ENCODE results near the gene FADS6. TPM values are rescaled to one million over a fixed set of nuclear protein-coding genes. Genes with fewer than 3 reads are reported as not detected.

Gene FADS6
- total RNA-seq, 1 experiment from 2014 or later = not detected

GRCh38 chr17:74855323-74855722, 38.1 kb downstream of the FADS6 start:
- DNase-seq (ENCODE audit: low spot score) = no peak

DNA sequence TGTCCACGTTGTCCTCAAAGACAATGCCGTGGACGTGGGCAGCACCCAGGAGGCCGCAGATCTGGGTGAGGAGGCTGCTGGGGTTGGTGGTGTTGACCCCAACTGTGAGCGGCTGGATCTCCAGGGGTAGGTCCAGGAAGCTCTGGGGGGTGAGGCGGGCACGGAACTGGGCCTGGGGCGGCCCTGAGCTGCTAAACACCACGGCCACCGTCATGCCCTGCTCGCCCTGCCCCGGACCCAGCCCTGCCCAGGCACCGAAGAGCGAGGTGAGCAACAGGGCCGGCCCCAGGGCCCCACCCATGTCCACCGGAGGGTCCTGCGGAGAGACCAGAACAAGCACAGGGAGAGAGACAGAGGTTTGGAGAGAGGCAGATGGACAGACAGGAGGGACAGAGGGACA, 38.6 kb downstream of the FADS6 start:
- no peak for DNase-seq (ENCODE audit: low spot score)

GRCh38 chr17:74853669-74854068, 39.8 kb downstream of the FADS6 start:
- no peak for DNase-seq (ENCODE audit: low spot score)

DNA sequence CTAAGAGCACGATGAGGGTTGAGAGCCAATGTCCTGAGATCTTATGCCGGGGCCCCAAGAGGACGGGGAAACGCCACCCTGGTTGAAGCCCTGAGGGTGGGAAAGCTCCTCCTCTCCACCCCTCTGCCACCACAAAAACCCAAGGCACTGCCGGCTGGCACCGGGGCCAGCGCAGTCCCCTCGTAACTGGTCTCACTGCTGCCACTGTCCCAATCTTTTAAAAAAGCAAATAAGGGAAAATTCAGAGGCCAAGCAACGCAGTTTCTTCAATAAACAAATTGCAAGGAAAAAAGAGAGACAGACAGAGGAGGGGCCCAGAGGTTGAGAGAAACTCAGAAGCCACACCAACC, 40.4 kb downstream of the FADS6 start:
- DNase-seq (ENCODE audit: low spot score) = no peak

DNA sequence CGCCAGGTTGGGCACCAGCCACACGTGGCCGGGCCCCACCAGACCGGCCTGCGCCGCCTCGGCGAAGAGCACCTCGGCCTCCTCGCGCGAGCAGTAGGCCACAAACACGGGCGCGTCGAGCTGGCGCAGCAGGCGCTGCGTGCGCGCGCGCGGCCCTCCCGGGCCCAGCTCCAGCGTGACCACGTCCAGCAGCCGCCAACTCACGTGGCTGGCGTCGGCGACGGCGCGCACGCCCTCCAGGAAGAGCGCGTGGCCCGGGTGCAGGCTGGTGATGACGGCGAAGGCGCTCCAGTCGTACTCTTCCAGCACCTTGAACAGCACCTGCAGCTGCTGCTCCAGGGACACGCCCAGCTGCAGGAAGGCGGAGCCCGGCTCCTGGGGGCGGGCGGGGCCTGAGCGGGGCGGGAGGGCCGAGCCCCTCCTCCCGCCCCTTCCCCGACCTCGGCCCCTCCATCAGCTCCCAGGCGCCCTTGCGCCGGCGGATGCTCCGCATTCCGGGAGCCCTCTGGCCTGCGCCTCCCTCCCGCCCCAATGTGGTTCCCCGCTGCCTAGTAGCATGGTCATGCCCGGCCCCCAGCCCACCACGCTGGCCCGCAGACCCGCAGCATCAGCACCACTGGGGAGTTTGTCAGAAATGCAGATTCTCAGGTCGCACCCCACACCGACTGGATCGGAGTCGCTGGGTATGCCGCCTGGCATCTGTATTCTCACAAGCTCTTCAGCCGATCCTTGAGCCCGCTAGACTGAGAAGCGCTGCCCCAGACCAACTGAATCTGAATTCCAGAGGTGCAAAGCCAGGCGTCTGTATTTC, 41.0 kb downstream of the FADS6 start:
- DNase-seq (ENCODE audit: low spot score) = no peak

GRCh38 chr17:74851612-74852236, 41.7 kb downstream of the FADS6 start:
- DNase-seq (ENCODE audit: low spot score) = no peak

DNA sequence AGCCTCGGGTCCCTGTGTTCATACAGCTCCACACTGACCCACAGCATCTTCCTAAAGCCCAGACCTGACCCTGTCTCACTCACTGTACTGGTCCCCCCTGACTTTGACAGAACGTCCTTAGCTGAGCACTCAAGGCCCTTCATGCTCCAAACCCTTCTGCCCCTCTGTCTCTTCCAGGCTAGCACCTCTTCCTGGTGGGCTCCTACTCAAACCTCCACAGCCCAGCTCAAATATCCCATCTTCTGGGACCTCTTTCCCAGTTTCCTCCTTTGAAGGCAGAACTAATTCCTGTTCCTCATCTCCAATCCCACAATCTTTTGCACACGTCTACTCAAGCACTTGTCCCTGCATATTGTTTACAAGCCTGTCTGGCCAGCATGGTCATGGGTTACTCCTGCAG, 42.5 kb downstream of the FADS6 start:
- DNase-seq (ENCODE audit: low spot score) = no peak

GRCh38 chr17:74850310-74850709, 43.1 kb downstream of the FADS6 start:
- DNase-seq (ENCODE audit: low spot score) = no peak

DNA sequence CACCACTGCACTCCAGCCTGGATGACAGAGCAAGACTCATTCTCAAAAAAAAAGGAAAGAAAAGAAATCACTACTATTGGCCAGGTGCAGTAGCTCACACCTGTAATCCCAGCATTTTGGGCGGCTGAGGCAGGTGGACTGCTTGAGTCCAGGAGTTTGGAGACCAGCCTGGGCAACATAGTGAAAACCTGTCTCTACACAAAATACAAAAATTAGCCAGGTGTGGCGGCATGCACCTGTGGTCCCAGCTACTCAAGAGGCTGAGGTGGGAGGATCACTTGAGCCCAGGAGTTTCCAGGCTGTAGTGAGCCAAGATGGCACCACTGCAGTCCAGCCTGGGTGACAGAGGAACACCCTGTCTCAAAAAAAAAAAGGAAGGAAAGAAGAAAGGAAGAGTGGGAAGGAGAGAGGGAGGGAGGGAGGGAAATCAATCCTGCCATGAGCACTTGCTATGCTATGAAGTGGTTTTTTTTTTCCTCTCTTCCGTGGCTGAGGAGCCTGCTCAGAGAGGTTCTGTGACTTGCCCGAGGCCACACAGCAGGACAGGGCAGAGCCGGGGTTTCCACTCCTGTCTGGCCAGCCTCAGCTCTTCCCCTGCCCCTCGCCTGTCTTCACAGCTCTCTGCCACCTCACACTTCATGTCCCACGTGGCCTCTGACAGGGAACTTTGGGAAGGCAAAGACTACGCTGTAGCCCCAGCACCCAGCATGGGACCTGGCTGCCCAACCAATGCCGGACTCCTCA, 44.6 kb downstream of the FADS6 start:
- no peak for DNase-seq (ENCODE audit: low spot score)

- no peak for DNase-seq (ENCODE audit: low spot score)
Observed at GRCh38 chr17:74846621-74847020, 46.8 kb downstream of the FADS6 start.

- DNase-seq (ENCODE audit: low spot score) = no peak
Observed at GRCh38 chr17:74843352-74843627, 50.1 kb downstream of the FADS6 start.

DNA sequence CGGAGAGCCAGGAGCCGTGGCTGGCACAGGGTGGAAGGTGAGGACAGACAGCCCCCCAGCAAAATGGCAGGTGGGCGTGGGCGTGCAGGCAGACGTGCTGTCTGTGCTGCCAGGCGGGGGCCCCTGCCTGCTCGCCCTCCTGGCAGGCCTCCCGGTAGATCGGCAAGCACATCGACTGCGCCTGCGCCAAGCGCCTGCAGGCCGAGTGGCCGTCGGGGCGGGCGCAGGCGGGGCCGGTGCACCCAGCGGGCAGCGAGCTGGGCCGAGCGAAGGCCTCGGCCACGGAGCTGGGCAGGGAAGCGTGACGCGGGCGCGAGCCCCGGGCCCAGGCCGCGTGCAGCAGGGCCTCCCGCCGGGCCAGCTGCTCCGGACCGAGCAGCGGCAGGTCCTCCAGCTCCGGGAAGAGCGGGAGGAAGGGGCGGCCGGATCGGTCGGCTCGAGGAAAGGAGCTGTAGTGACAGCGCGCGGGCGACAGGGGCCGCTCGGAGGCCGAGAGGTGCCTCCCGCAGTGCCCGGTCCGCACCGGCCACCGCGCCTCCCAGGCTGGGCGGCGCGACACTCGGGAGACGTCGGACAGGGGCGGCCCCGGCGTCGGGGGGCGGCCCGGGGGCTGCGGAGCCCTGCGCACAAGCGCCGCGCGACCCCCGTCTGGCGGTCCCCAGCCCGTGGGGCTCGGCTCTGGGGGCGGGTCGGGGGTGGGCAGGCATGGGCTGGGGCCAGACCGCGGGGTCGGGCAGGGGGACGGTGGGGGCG, 50.7 kb downstream of the FADS6 start:
- peak; percentile 36 for DNase-seq (ENCODE audit: low spot score)

- DNase-seq (ENCODE audit: low spot score) = no peak
Observed at GRCh38 chr17:74842146-74842598, 51.3 kb downstream of the FADS6 start.

GRCh38 chr17:74840989-74841666, 52.3 kb downstream of the FADS6 start:
- DNase-seq (ENCODE audit: low spot score) = no peak

GRCh38 chr17:74839990-74840852, 53.2 kb downstream of the FADS6 start:
- no peak for DNase-seq (ENCODE audit: low spot score)

DNA sequence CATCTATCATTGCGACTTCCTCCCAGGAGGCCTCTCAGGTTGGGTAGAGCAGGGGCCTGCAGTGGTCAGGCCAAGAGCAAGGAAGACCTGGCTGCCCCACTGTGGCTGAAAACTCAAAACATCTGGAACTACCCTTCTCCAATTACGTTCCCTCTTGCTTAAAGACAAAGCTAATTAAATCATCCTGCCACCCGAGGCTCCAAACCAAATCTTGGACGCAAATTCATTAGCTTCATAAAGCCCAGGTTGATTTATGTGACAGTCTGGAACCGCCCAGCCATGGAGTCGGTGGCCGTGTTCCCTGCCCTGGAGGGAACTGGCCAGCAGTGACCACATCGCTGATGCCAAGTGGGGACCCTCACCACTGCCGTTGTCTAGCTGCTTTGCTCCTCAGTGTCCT, 55.2 kb downstream of the FADS6 start:
- DNase-seq (ENCODE audit: low spot score) = no peak

GRCh38 chr17:74836691-74837467, 56.6 kb downstream of the FADS6 start:
- DNase-seq (ENCODE audit: low spot score) = no peak

- no peak for DNase-seq (ENCODE audit: low spot score)
Observed at GRCh38 chr17:74836191-74836590, 57.2 kb downstream of the FADS6 start.

GRCh38 chr17:74833501-74834377, 59.7 kb downstream of the FADS6 start:
- no peak for DNase-seq (ENCODE audit: low spot score)

All from H4 (cell line).